Small intestine (tissue), 16 donors: ENCODE results near the gene NEIL1. TPM values are rescaled to one million over a fixed set of nuclear protein-coding genes. Genes with fewer than 3 reads are reported as not detected.
"Not testable (repeated sequence)": the region's sequence is repeated elsewhere in the genome, so short reads cannot be mapped to it uniquely, and the experiment has no call there.

Experiments
- DNase-seq, 2 donors: peaks; one replicate each; pipeline versions ENCODE4 v3.0.0 to v3.0.0-alpha.2; 2013
- FAIRE-seq: peaks from 2 replicates; lab custom pipeline; 2012; peaks lifted over from hg19 to GRCh38; lab: Jason Lieb, UNC
- H3K27ac ChIP-seq, 3 donors: one replicate each; pipeline ENCODE4 v1.5.1; 2013; ENCODE audit warnings: low read length in 2 of 3, mild to moderate bottlenecking in 2 of 3, control low read depth in 1 of 3, inconsistent platforms in 1 of 3, low read depth in 1 of 3, moderate library complexity in 1 of 3
- H3K27me3 ChIP-seq, 3 donors: one replicate each; pipeline ENCODE4 v1.6.1; 2013; ENCODE audit warnings: low read length in 3 of 3, inconsistent platforms in 1 of 3; ENCODE audit not compliant: control insufficient read depth in 3 of 3, insufficient read depth in 3 of 3
- H3K36me3 ChIP-seq, 3 donors: one replicate each; pipeline ENCODE4 v1.6.1; 2013; ENCODE audit warnings: low read length in 3 of 3, inconsistent platforms in 1 of 3, low read depth in 1 of 3, mild to moderate bottlenecking in 1 of 3, moderate library complexity in 1 of 3; ENCODE audit not compliant: control insufficient read depth in 3 of 3, insufficient read depth in 2 of 3
- H3K4me1 ChIP-seq, 3 donors: one replicate each; pipeline ENCODE4 v1.6.1; 2013; ENCODE audit warnings: low read length in 2 of 3, inconsistent platforms in 1 of 3, low read depth in 1 of 3, mild to moderate bottlenecking in 1 of 3, moderate library complexity in 1 of 3; ENCODE audit not compliant: control insufficient read depth in 3 of 3, insufficient read depth in 2 of 3
- H3K4me3 ChIP-seq, 3 donors: one replicate each; pipeline ENCODE4 v1.5.1; 2013; ENCODE audit warnings: low read length in 3 of 3, control low read depth in 1 of 3, inconsistent platforms in 1 of 3, low read depth in 1 of 3, mild to moderate bottlenecking in 1 of 3, moderate library complexity in 1 of 3
- H3K9me3 ChIP-seq, 2 donors: one replicate each; pipeline ENCODE4 v1.6.1; 2013; ENCODE audit warnings: low read depth in 1 of 2, low read length in 1 of 2; ENCODE audit not compliant: control insufficient read depth in 2 of 2, insufficient read depth in 1 of 2
- WGBS, 3 donors: extraction: QIAGEN DNeasy Blood & Tissue Kit; methylation state at CpG; one replicate each; pipeline ENCODE4 v1.1.7; 2013; 5-methylcytosine and 5-hydroxymethylcytosine counted together
- long read RNA-seq, 10 donors: transcript quantifications; one replicate each; lab custom pipeline, GENCODE V29; 2026
- polyA plus RNA-seq, 4 donors: library from polyadenylated mRNA; stranded (reverse) in 3 of 4; unstranded in 1 of 4; fragments of 200-250 nt in 3 of 4; fragments of 120-200 nt in 1 of 4; gene quantifications; one replicate each; pipeline versions ENCODE4 v1.2.1 to v1.2.3, GENCODE V29; 2013
- donor health status: healthy with polysubstance abuse.
- donor health status: control.
- donor health status: control.
- donor health status: Bipolar disorder and iron deficiency.
- donor health status: healthy.

NEIL1 gene, protein sequence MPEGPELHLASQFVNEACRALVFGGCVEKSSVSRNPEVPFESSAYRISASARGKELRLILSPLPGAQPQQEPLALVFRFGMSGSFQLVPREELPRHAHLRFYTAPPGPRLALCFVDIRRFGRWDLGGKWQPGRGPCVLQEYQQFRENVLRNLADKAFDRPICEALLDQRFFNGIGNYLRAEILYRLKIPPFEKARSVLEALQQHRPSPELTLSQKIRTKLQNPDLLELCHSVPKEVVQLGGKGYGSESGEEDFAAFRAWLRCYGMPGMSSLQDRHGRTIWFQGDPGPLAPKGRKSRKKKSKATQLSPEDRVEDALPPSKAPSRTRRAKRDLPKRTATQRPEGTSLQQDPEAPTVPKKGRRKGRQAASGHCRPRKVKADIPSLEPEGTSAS
- 10 to 100 TPM; 18.8 to 63.1 (median 41.7) TPM for polyA plus RNA-seq
- long read RNA-seq, donor 1 = 0 reads
- long read RNA-seq, donor 2 = 0 reads
- long read RNA-seq, donor 3, partial matches to known transcripts = 0 of 4 reads
- long read RNA-seq, donor 3, other reads (novel, unspliced or antisense) = 0 of 4 reads
- long read RNA-seq, donor 4 = 0 reads
- long read RNA-seq, donor 5 = 0 reads
- long read RNA-seq, donor 6, partial matches to known transcripts = 0 of 3 reads
- long read RNA-seq, donor 6, other reads (novel, unspliced or antisense) = 0 of 3 reads
- long read RNA-seq, donor 7, partial matches to known transcripts = 0 of 5 reads
- long read RNA-seq, donor 7, other reads (novel, unspliced or antisense) = 0 of 5 reads
- long read RNA-seq, donor 8 = 0 reads
- long read RNA-seq, donor 9, partial matches to known transcripts = 0 of 1 reads
- long read RNA-seq, donor 9, other reads (novel, unspliced or antisense) = 0 of 1 reads
- long read RNA-seq, donor 10 = 0 reads

DNA sequence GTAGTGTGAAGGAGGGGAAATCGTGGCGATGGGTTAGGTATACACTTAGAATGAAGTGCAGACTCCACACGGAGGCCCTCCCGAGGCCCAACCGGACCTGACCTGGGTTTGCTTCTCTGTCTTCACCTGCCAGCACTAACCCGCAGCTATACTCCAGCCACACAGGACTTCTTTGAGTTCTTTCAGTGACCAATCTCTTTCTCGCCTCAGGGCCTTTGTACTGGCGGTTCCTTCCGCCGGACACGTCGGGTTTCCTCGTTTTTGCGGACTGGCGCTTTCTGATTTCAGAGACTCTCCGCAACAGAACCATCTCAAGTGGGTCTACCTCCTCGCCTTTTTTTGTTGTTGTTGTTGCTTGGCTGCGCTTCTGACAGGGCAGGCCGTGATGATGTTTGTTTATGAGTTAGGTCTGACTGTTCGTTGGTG lies at the start of gene NEIL1:
NEIL1 (plus strand) TSS at position 244 of the 426 bp plus-strand sequence. CDS start 1,867 bp downstream, outside the sequence.
- 12 to 21% (median 13%) methylated on average over 20 of the region's 20 CpGs for WGBS, 3 donors
- H3K27ac ChIP-seq = peak within 1 kb of the TSS in 2 of 3 donors; percentile 18 to 70
- peaks cover 0 to 2% (median 0%) of the 10 kb centered on the region in 3 donors for H3K27me3 ChIP-seq
- H3K36me3 ChIP-seq = peaks cover 0 to 19% (median 0%) of the 10 kb centered on the region in 3 donors
- DNase-seq = peak in 1 of 2 donors; percentile 67
- no peak for FAIRE-seq
- H3K9me3 ChIP-seq = no peaks in the 10 kb centered on the region
- H3K4me3 ChIP-seq = peak within 1 kb of the TSS; percentile 75 to 81 (median 80)
- peaks cover 0 to 8% (median 5%) of the 10 kb centered on the region in 3 donors for H3K4me1 ChIP-seq

DNA sequence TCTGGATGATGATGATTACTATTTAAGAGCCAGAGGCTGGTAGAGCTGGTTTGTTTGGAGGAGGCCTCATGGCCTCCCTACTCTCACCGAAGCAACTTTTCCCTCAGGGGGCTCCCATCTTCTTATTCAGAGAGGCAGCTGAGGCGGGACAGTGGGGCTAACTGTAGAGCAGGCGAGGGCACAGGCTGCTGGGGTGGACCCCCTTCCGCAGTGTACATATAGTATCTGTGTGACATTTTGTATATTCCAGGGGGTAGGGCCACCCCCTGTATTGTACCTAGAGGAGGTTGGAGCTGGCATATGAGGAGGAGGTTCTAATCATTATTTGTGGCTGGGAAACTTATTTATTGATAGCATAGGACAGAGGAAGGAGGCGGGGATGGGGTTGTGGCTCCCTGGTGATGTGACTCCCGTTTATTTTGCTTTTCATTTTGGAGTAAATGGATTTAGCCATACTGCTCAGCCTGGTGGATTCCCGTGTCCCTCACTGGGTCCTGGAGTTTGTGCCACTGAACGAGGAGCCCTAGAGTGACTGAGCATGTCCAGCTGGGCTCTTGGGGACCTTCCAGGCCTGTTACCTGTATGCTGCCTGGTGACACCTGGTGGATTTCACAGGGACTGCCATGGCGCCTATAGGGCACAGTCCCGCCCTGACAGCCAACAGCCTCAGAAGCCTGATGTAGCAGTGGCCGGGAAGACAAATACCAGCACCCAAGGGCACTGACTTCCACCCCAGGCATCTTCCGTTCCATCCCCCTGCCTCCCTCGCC lies 48.1 kb upstream of the NEIL1 start:
- not testable (repeated sequence) for FAIRE-seq, H3K9me3 ChIP-seq, H3K4me1 ChIP-seq, H3K4me3 ChIP-seq, H3K27ac ChIP-seq, DNase-seq, H3K36me3 ChIP-seq, H3K27me3 ChIP-seq
- WGBS, 3 donors = 57 to 73% (median 71%) methylated on average over 4 to 6 of the region's 13 CpGs

GRCh38 chr15:75299311-75299688 lies 47.5 kb upstream of the NEIL1 start:
- 20 to 24% (median 22%) methylated on average over 5 to 6 of the region's 6 CpGs for WGBS, 3 donors
- H3K9me3 ChIP-seq, H3K4me3 ChIP-seq, H3K36me3 ChIP-seq, FAIRE-seq, H3K4me1 ChIP-seq, H3K27me3 ChIP-seq, H3K27ac ChIP-seq, DNase-seq: not testable (repeated sequence)

DNA sequence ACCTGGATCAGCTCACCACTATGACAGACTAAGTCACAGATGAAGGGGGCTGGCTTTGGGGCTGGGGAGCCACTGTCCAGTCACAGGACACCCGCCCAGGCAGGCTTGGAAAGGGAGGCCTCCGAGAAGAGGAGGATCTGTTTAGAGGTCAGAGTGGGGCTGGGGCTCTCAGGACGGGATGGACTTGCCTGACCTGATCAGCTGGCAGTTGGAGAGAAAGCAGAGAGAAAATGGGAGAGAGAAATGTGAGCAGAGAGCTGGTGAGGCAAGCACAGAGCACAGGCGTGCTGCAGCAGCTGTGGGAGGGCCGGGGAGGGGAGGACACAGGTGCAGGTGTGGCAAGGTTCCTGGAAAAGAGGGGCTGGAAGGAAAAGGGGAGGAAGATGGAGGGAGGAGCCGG lies 46.8 kb upstream of the NEIL1 start:
- FAIRE-seq, H3K27ac ChIP-seq, DNase-seq, H3K9me3 ChIP-seq, H3K36me3 ChIP-seq, H3K27me3 ChIP-seq, H3K4me1 ChIP-seq, H3K4me3 ChIP-seq: not testable (repeated sequence)
- WGBS, 3 donors = 59 to 72% (median 59%) methylated on average over 4 to 6 of the region's 6 CpGs

GRCh38 chr15:75302318-75302717 lies 44.5 kb upstream of the NEIL1 start:
- FAIRE-seq (no peak), DNase-seq (no peak)
- WGBS, 3 donors = 75 to 86% (median 82%) methylated on average over 9 of the region's 9 CpGs
- peaks cover 0 to 7% (median 0%) of the 10 kb centered on the region in 3 donors for H3K27me3 ChIP-seq
- H3K4me3 ChIP-seq = no peak overlapping the region
- no peaks in the 10 kb centered on the region for H3K4me1 ChIP-seq
- H3K27ac ChIP-seq = no peak overlapping the region
- no peaks in the 10 kb centered on the region for H3K9me3 ChIP-seq
- H3K36me3 ChIP-seq = no peaks in the 10 kb centered on the region

DNA sequence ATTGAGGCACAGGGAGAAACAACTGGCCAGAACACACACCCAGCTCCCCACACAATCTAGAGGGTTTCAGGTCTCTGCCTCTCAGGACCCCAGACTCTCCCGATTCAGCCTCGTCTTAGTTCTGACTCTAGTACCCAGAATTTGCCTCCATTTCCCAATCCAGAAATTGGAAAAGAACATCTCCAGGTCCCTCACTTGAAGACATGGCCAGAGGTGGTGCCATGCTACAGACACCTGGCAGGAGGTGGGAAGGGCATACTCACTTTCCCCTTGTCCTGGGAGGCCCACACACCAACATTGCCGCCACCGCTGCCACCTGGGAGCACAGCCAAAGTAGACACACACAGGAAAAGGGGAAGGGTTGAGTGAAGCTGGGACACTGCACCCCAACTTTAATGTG lies 44.1 kb upstream of the NEIL1 start:
- WGBS, 3 donors = 89 to 93% (median 90%) methylated on average over 4 of the region's 4 CpGs
- not testable (repeated sequence) for H3K36me3 ChIP-seq

GRCh38 chr15:75306188-75306587 lies 40.7 kb upstream of the NEIL1 start:
- 46 to 72% (median 54%) methylated on average over 3 of the region's 3 CpGs for WGBS, 3 donors
- Histone ChIP-seq H3K27me3 (peaks cover 0 to 10% (median 0%) of the 10 kb centered on the region in 3 donors), H3K27ac (no peak overlapping the region), H3K4me1 (no peaks in the 10 kb centered on the region), H3K4me3 (no peak overlapping the region), H3K36me3 (no peaks in the 10 kb centered on the region), H3K9me3 (no peaks in the 10 kb centered on the region)
- no peak for FAIRE-seq
- no peak for DNase-seq

More for the DNA sequence above, 44.1 kb upstream of the NEIL1 start:
- H3K9me3 ChIP-seq, H3K27ac ChIP-seq, H3K4me1 ChIP-seq, DNase-seq, H3K27me3 ChIP-seq, H3K4me3 ChIP-seq, FAIRE-seq: not testable (repeated sequence)
